Heart left ventricle (tissue), 16 donors: ENCODE measurements around the gene JMY. TPM values are rescaled to one million over a fixed set of nuclear protein-coding genes. Genes with fewer than 3 reads are reported as not detected.

Experiments
- ATAC-seq, 4 donors: fragments of 200-7000 bp; cut with Tn5 transposase; one replicate each; pipeline ENCODE4 v1.9.1; 2020 to 2022; ENCODE audit warnings: moderate library complexity in 4 of 4, mild to moderate bottlenecking in 3 of 4, moderate number of reproducible peaks in 1 of 4
- DNase-seq, 5 donors: peaks; one replicate each; pipeline ENCODE4 v3.0.0-alpha.2; 2020
- H3K27ac ChIP-seq, 12 donors: fragments of 200-600 bp; sonication (generic) in 4 of 12; one replicate each; pipeline versions ENCODE4 v1.5.0 to v1.8.0; 2016 to 2022; ENCODE audit warnings: mild to moderate bottlenecking in 2 of 12
- H3K27me3 ChIP-seq, 9 donors: fragments of 200-600 bp; sonication (generic) in 2 of 9; one replicate each; pipeline versions ENCODE4 v1.5.1 to v1.8.0; 2016 to 2022; ENCODE audit warnings: mild to moderate bottlenecking in 3 of 9
- H3K36me3 ChIP-seq, 9 donors: fragments of 200-600 bp; sonication (generic) in 2 of 9; one replicate each; pipeline versions ENCODE4 v1.5.0 to v1.8.0; 2018 to 2022; ENCODE audit warnings: mild to moderate bottlenecking in 2 of 9
- H3K4me1 ChIP-seq, 12 donors: fragments of 200-600 bp; sonication (generic) in 4 of 12; one replicate each; pipeline versions ENCODE4 v1.5.0 to v1.8.0; 2016 to 2022; ENCODE audit warnings: mild to moderate bottlenecking in 3 of 12
- H3K4me3 ChIP-seq, 12 donors: fragments of 200-600 bp; sonication (generic) in 4 of 12; one replicate each; pipeline versions ENCODE4 v1.5.0 to v1.8.0; 2017 to 2022; ENCODE audit warnings: mild to moderate bottlenecking in 9 of 12, moderate library complexity in 4 of 12
- H3K9me3 ChIP-seq, 12 donors: fragments of 200-600 bp; sonication (generic) in 4 of 12; one replicate each; pipeline versions ENCODE4 v1.5.0 to v1.8.0; 2016 to 2022; ENCODE audit warnings: mild to moderate bottlenecking in 1 of 12
- CTCF ChIP-seq, 12 donors: fragments of 200-600 bp; sonication (generic) in 4 of 12; IDR thresholded peaks; one replicate each; pipeline versions ENCODE4 v1.5.0 to v1.8.0; 2018 to 2022; ENCODE audit warnings: antibody characterized with exemption in 12 of 12, mild to moderate bottlenecking in 5 of 12
- POLR2A ChIP-seq, 2 donors: fragments of 450-650 bp; IDR thresholded peaks; one replicate each; pipeline ENCODE4 v1.6.1; 2017; ENCODE audit warnings: antibody characterized with exemption in 2 of 2, mild to moderate bottlenecking in 2 of 2, moderate library complexity in 2 of 2
- WGBS, 4 donors: extraction: QIAGEN DNeasy Blood & Tissue Kit in 2 of 4; methylation state at CpG; one replicate each; pipeline versions ENCODE4 v1.1.5 to v1.1.7; 2013 to 2018; 5-methylcytosine and 5-hydroxymethylcytosine counted together
- intact Hi-C, 10 donors: fragments of 100-400 bp; cut with DNase I; formaldehyde crosslinking; loops; one replicate each; pipeline versions ENCODE4 v1.11.1 to v1.14.2; 2022
- long read RNA-seq, 3 donors: library from polyadenylated mRNA; unstranded; transcript quantifications; one replicate each; pipeline ENCODE4 v2.0.0, GENCODE V29; 2020 to 2021
- polyA plus RNA-seq, 2 donors: library from polyadenylated mRNA; stranded (reverse); fragments of 200-250 nt; gene quantifications; one replicate each; pipeline ENCODE4 v1.2.3, GENCODE V29; 2013
- total RNA-seq, 9 donors: library from RNA; depleted of rRNA in 2 of 9; stranded (reverse); fragments of >200 nt in 2 of 9; fragmentation: NEBNext Ultra II Directional in 3 of 9; extraction: Animal tissue kit (Norgen Biotek cat#: 25700) in 3 of 9; gene quantifications; one replicate each; pipeline versions ENCODE4 v1.1.0 to v1.2.4, GENCODE V29; 2016 to 2023
- donor health status: ischemic (EF 13 %, LVEDD 7.1; RV severe dilation, severe dysfunction).
- donor health status: healthy with polysubstance abuse.
- donor health status: DM: no; HTN: yes; CAD: no.
- donor health status: DM: no; HTN: no; CAD: no.
- donor health status: ischemic (EF 25% LVEDD 6.9; RV normal size, moderate dysfunction).
- donor health status: ischemic (EF 25% LVEDD 5.7; RV mildly dilated, moderate dysfunction).
- donor health status: healthy.
- donor health status: DM: yes; HTN: yes; CAD: no.
- donor health status: ischemic (EF 35%, LVEDD 5.7; RV mildly dilated, moderate dysfunction).
- donor health status: nonischemic (EF 11% LVEDD 7.7; RV severe dilation, severe dysfunction).
- donor health status: DM: yes; HTN: yes; CAD: no.
- donor health status: PGD.
- donor health status: ischemic (EF 29% LVEDD 5.4; RV normal size, mild dysfunction).
- donor health status: nonischemic (EF 23%, LVEDD 6.1; RV moderate dilation, normal function).

JMY gene
- total RNA-seq: 10 to 100 TPM; 10.0 to 16.9 (median 11.5) TPM
- polyA plus RNA-seq: 1 to 10 TPM; 3.0 to 3.5 TPM
- long read RNA-seq, donor 1, partial matches to known transcripts: 40 of 43 reads
- long read RNA-seq, donor 1, other reads (novel, unspliced or antisense): 3 of 43 reads
- long read RNA-seq, donor 2, partial matches to known transcripts: 5 of 6 reads
- long read RNA-seq, donor 2, other reads (novel, unspliced or antisense): 1 of 6 reads
- long read RNA-seq, donor 3, full-length matches to known transcripts: 1 of 33 reads
- long read RNA-seq, donor 3, partial matches to known transcripts: 30 of 33 reads
- long read RNA-seq, donor 3, other reads (novel, unspliced or antisense): 2 of 33 reads

- intact Hi-C loops: loop anchor here in 2 of 10 donors (5.0 to 10.0 kb wide), 2 partner anchors 277 to 839 kb away; partner anchors contain the start of gene HOMER1 (in 2 of the 2)
- no peaks in the 10 kb centered on the region for H3K27me3 ChIP-seq
- H3K27ac ChIP-seq: peak within 1 kb of the TSS; percentile 79 to 98 (median 88)
- peak within 1 kb of the TSS; percentile 73 to 96 (median 92) for H3K4me3 ChIP-seq
- ATAC-seq: peak; percentile 77 to 96 (median 94)
- WGBS, 4 donors: 0 to 1% (median 0%) methylated on average over 38 to 83 of the region's 83 CpGs
- H3K4me1 ChIP-seq: peaks cover 0 to 40% (median 22%) of the 10 kb centered on the region in 12 donors
- no peaks in the 10 kb centered on the region for H3K9me3 ChIP-seq
- no peaks in the 10 kb centered on the region for H3K36me3 ChIP-seq
- peak; percentile 87 to 92 (median 90) for DNase-seq
- TF ChIP-seq POLR2A (IDR thresholded peaks at IDR 0.05) (peak in 1 of 2 donors; percentile 76), CTCF (IDR thresholded peaks at IDR 0.05) (peak in 6 of 12 donors; percentile 14 to 34 (median 25))
Measured at GRCh38 chr5:79235634-79236361, at the start of gene JMY. JMY (plus strand) TSS chr5:79236131; CDS start chr5:79236651, 520 bp downstream.

GRCh38 chr5:79186455-79186854 is 49.5 kb upstream of the JMY start:
- no peaks in the 10 kb centered on the region for H3K36me3 ChIP-seq
- H3K27ac ChIP-seq: no peak overlapping the region
- 42 to 68% (median 61%) methylated on average over 1 of the region's 1 CpG for WGBS, 4 donors
- no peaks in the 10 kb centered on the region for H3K9me3 ChIP-seq
- TF ChIP-seq CTCF (IDR thresholded peaks at IDR 0.05) (no peak), POLR2A (IDR thresholded peaks at IDR 0.05) (no peak)
- intact Hi-C loops: no loop called here
- DNase-seq (no peak), ATAC-seq (no peak)
- H3K27me3 ChIP-seq: no peaks in the 10 kb centered on the region
- H3K4me3 ChIP-seq: no peak overlapping the region
- H3K4me1 ChIP-seq: peaks cover 0 to 7% (median 0%) of the 10 kb centered on the region in 12 donors

- Histone ChIP-seq H3K27ac (no peak overlapping the region), H3K27me3 (no peaks in the 10 kb centered on the region), H3K4me3 (no peak overlapping the region), H3K9me3 (no peaks in the 10 kb centered on the region), H3K36me3 (no peaks in the 10 kb centered on the region), H3K4me1 (no peaks in the 10 kb centered on the region)
- WGBS, 4 donors: 70 to 78% (median 74%) methylated on average over 8 of the region's 8 CpGs
- no peak for DNase-seq
- no peak for ATAC-seq
- TF ChIP-seq POLR2A (IDR thresholded peaks at IDR 0.05) (no peak), CTCF (IDR thresholded peaks at IDR 0.05) (no peak)
- intact Hi-C loops: no loop called here
Measured at GRCh38 chr5:79189439-79190234, 46.3 kb upstream of the JMY start.

GRCh38 chr5:79190235-79190529 is 45.7 kb upstream of the JMY start:
- H3K9me3 ChIP-seq: no peaks in the 10 kb centered on the region
- no peaks in the 10 kb centered on the region for H3K4me1 ChIP-seq
- H3K27ac ChIP-seq: no peak overlapping the region
- DNase-seq: no peak
- no peak overlapping the region for H3K4me3 ChIP-seq
- no peak for ATAC-seq
- no peaks in the 10 kb centered on the region for H3K36me3 ChIP-seq
- no peaks in the 10 kb centered on the region for H3K27me3 ChIP-seq
- WGBS, 4 donors: 96 to 99% (median 97%) methylated on average over 2 of the region's 2 CpGs
- intact Hi-C loops: no loop called here
- no peak for TF ChIP-seq POLR2A (IDR thresholded peaks at IDR 0.05)
- no peak for TF ChIP-seq CTCF (IDR thresholded peaks at IDR 0.05)
